ENCODE data around the gene GLRX. TPM values are rescaled to one million over a fixed set of nuclear protein-coding genes. Genes with fewer than 3 reads are reported as not detected.
A peak's percentile ranks its signal among the peaks of the same experiment; 100 is the strongest.

Gene GLRX
- total and polyA plus RNA-seq, 2 of the 13 experiments (the other 11 are each of a cell fraction or from before 2014, with no cell fraction given) = 63.8 to 499 TPM

DNA sequence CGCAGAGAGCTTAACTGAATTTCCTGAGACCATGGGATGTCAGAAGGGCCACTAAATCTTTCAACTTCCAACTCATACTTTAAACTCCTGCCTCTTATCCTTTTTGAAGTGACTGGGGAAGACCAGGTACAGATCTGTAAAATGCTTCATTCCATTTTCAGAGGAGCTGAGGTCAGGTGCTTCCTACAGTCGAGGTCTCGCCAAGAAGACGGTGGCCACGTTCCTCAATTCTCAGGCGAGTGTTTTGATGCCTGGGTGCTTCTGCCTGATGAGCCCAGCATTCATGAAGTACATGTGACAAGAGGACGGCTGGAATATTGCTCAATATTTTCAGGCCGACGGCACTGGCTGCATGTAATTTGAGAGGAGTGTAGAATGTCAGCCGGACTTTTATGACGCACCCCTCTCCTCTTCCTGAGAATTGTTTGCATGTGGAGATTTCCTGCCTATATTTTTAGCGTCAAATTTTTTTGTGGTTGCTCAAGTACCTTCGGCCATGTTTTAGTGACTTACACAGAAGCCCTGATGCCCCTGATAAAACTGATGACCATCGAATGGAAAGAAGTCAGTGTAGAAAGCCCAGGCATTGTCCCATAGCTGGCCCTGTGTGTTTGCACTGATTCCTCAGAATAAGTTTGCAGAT, 38.8 kb upstream of the GLRX start (continued):
- TF ChIP-seq SMC3 (IDR thresholded peaks at IDR 0.05; ENCODE audit: low read length) (peak; percentile 43; the same call in 1 of the 2 replicates), IRF2 (CRISPR knock-in tag; IDR thresholded peaks at IDR 0.05) (peak; percentile 55; the same call in 1 of the 2 replicates), THYN1 (CRISPR knock-in tag; IDR thresholded peaks at IDR 0.05; ENCODE audit: borderline replicate concordance, low read depth) (no peak), MXI1 (IDR thresholded peaks at IDR 0.05; ENCODE audit: borderline replicate concordance, low read depth, low read length) (peak; percentile 81; the same call in 1 of the 3 replicates), ZNF629 (CRISPR knock-in tag; conservative IDR thresholded peaks at IDR 0.05) (0 out of 2 replicates have a peak, but pooled peaks have one; percentile 34), KDM5A (IDR thresholded peaks at IDR 0.05; ENCODE audit: borderline replicate concordance, low read length) (no peak), ZNF446 (CRISPR knock-in tag; IDR thresholded peaks at IDR 0.05) (no peak), CBFB (CRISPR knock-in tag; IDR thresholded peaks at IDR 0.05) (no peak), MXD1 (CRISPR knock-in tag; IDR thresholded peaks at IDR 0.05) (no peak), ZNF597 (CRISPR knock-in tag; IDR thresholded peaks at IDR 0.05) (no peak), ZNF180 (CRISPR knock-in tag; IDR thresholded peaks at IDR 0.05; ENCODE audit: borderline replicate concordance, low read depth) (no peak), NCOR1 (IDR thresholded peaks at IDR 0.05; ENCODE audit: borderline replicate concordance, low read length) (peak; percentile 45; the same call in 1 of the 2 replicates), PCBP1 (IDR thresholded peaks at IDR 0.05; ENCODE audit: borderline replicate concordance, low read depth, low read length) (no peak), EP300 (IDR thresholded peaks at IDR 0.05; ENCODE audit: low read depth in 2 of 2, low read length in 2 of 2) (peak; percentile 21 to 72; a peak in 3 of 4 replicates), EP300 (CRISPR knock-in tag; IDR thresholded peaks at IDR 0.05; ENCODE audit: borderline replicate concordance) (peak; percentile 67; the same call in 1 of the 2 replicates), ETV5 (CRISPR knock-in tag; IDR thresholded peaks at IDR 0.05; ENCODE audit: borderline replicate concordance) (peak; percentile 79; the same call in 1 of the 2 replicates), RARG (CRISPR knock-in tag; IDR thresholded peaks at IDR 0.05; ENCODE audit: low read depth) (no peak), ZBTB44 (CRISPR knock-in tag; IDR thresholded peaks at IDR 0.05) (no peak), PHF8 (CRISPR knock-in tag; IDR thresholded peaks at IDR 0.05) (peak; percentile 40; the same call in 1 of the 2 replicates)
- TF ChIP-seq, protein P1, sequence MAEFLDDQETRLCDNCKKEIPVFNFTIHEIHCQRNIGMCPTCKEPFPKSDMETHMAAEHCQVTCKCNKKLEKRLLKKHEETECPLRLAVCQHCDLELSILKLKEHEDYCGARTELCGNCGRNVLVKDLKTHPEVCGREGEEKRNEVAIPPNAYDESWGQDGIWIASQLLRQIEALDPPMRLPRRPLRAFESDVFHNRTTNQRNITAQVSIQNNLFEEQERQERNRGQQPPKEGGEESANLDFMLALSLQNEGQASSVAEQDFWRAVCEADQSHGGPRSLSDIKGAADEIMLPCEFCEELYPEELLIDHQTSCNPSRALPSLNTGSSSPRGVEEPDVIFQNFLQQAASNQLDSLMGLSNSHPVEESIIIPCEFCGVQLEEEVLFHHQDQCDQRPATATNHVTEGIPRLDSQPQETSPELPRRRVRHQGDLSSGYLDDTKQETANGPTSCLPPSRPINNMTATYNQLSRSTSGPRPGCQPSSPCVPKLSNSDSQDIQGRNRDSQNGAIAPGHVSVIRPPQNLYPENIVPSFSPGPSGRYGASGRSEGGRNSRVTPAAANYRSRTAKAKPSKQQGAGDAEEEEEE (CRISPR knock-in tag; IDR thresholded peaks at IDR 0.05; ENCODE audit: borderline replicate concordance) = peak; percentile 17; the same call in 1 of the 2 replicates
- TF ChIP-seq, protein P2, sequence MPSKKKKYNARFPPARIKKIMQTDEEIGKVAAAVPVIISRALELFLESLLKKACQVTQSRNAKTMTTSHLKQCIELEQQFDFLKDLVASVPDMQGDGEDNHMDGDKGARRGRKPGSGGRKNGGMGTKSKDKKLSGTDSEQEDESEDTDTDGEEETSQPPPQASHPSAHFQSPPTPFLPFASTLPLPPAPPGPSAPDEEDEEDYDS (CRISPR knock-in tag; IDR thresholded peaks at IDR 0.05) = peak; percentile 71; the same call in 1 of the 2 replicates
- TF ChIP-seq, protein P3, sequence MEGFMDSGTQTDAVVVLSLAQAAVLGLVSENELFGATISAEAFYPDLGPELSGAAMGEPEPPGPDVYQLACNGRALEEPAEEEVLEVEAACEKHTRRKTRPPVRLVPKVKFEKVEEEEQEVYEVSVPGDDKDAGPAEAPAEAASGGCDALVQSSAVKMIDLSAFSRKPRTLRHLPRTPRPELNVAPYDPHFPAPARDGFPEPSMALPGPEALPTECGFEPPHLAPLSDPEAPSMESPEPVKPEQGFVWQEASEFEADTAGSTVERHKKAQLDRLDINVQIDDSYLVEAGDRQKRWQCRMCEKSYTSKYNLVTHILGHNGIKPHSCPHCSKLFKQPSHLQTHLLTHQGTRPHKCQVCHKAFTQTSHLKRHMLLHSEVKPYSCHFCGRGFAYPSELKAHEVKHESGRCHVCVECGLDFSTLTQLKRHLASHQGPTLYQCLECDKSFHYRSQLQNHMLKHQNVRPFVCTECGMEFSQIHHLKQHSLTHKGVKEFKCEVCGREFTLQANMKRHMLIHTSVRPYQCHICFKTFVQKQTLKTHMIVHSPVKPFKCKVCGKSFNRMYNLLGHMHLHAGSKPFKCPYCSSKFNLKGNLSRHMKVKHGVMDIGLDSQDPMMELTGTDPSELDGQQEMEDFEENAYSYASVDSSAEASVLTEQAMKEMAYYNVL (CRISPR knock-in tag; IDR thresholded peaks at IDR 0.05; ENCODE audit: borderline replicate concordance) = peak; percentile 63; the same call in 1 of the 2 replicates

Data from HepG2 (cell line).